Transverse colon (tissue), 4 donors: Measurements from ENCODE around the gene VWF. TPM values are rescaled to one million over a fixed set of nuclear protein-coding genes. Genes with fewer than 3 reads are reported as not detected.
A peak's percentile ranks its signal among the peaks of the same experiment; 100 is the strongest.

ENCODE experiments used
- DNase-seq: peaks from one replicate; pipeline ENCODE4 v3.0.0-alpha.2; 2019
- H3K27ac ChIP-seq, 4 donors: fragments of 200-600 bp; sonication (generic); 2 replicates each; pipeline ENCODE4 v1.5.1; 2016 to 2018; ENCODE audit warnings: inconsistent platforms in 4 of 4
- H3K27me3 ChIP-seq: fragments of 200-600 bp; sonication (generic); 2 replicates; pipeline ENCODE4 v1.5.1; 2017; ENCODE audit warnings: inconsistent platforms
- H3K36me3 ChIP-seq, 4 donors: fragments of 200-600 bp; sonication (generic); 2 replicates each; pipeline ENCODE4 v1.5.1; 2017 to 2019; ENCODE audit warnings: inconsistent platforms in 4 of 4
- H3K4me1 ChIP-seq, 4 donors: fragments of 200-600 bp; sonication (generic); 2 replicates each; pipeline ENCODE4 v1.5.1; 2017 to 2020; ENCODE audit warnings: inconsistent platforms in 4 of 4
- H3K4me3 ChIP-seq, 4 donors: fragments of 200-600 bp; sonication (generic); 1 replicate in 1 of 4; 2 replicates in 3 of 4; pipeline versions ENCODE4 v1.5.1 to v1.6.1; 2017 to 2019; ENCODE audit warnings: inconsistent platforms in 4 of 4
- H3K9me3 ChIP-seq, 2 donors: fragments of 200-600 bp; sonication (generic); 2 replicates each; pipeline ENCODE4 v1.5.1; 2017 to 2019; ENCODE audit warnings: inconsistent platforms in 2 of 2
- CTCF ChIP-seq, 5 experiments: fragments of 200-600 bp in 3 of 5; fragments of 450-650 bp in 2 of 5; sonication (generic) in 3 of 5; IDR thresholded peaks; 1 replicate in 2 of 5; 2 replicates in 3 of 5; pipeline ENCODE4 v1.5.1; 2016 to 2017; ENCODE audit warnings: antibody characterized with exemption in 5 of 5, inconsistent platforms in 3 of 5, mild to moderate bottlenecking in 2 of 5, moderate library complexity in 1 of 5
- EP300 ChIP-seq: sonication (generic); formaldehyde crosslinking; IDR thresholded peaks from one replicate; pipeline ENCODE4 v1.6.1; 2017; ENCODE audit warnings: antibody characterized with exemption, low read depth
- POLR2A ChIP-seq: fragments of 450-650 bp; IDR thresholded peaks from one replicate; pipeline ENCODE4 v1.6.1; 2016; ENCODE audit warnings: antibody characterized with exemption, mild to moderate bottlenecking, moderate library complexity
- POLR2AphosphoS5 ChIP-seq, 3 donors: sonication (generic); formaldehyde crosslinking; IDR thresholded peaks; one replicate each; pipeline ENCODE4 v1.6.1; 2016; ENCODE audit warnings: antibody characterized with exemption in 3 of 3
- WGBS, 2 donors: methylation state at CpG; one replicate each; pipeline ENCODE4 v1.1.5; 2018; ENCODE audit warnings: low coverage in 1 of 2; 5-methylcytosine and 5-hydroxymethylcytosine counted together
- in situ Hi-C, 4 donors: fragments of 200-750 bp; cut with MboI; loops; one replicate each; pipeline versions ENCODE4 v1.15.0 to v1.15.1; 2017; ENCODE audit warnings: low sequenced_read_pairs in 3 of 4, low pct_ligation_motif_present in 1 of 4, low pct_unique_long_range_greater_than_20kb in 1 of 4
- intact Hi-C: fragments of 100-400 bp; cut with DNase I; formaldehyde crosslinking; loops from one replicate; pipeline ENCODE4 v1.15.1; 2023; ENCODE audit warnings: low total_unique reads
- total RNA-seq, 4 donors: library from RNA; depleted of rRNA; stranded (reverse); fragments of >200 nt; gene quantifications; one replicate each; pipeline ENCODE4 v1.1.0, GENCODE V29; 2016

The VWF gene
- total RNA-seq, 4 donors from 2014 or later = 31.3 to 71.2 (median 51.5) TPM

DNA sequence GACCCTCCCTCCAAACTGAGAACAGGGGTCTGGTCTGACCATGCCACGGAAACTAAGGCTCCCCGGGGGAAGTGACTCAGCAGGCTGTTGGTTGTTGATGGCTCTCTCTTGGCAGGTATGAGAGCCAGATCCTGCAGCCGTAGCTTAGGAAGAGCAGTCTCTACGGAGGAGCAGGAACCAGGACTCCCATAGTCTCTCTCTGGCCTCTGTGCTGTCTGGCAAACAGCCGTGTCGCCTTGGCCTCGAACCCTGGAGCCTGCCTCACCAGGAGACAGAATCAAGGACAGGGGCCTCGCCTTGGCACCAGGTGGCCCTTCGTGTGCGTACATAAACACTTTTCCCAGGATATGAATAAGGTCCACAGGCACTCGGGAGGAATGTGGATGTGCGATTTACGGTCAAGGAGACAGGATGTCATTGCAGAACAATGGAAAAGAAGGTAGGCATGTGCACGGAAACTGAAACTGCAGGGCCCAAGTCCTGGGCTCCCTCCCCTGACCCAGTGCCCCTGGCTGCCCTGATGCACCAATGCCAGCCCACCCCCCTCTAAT lies 7.9 kb downstream of the VWF start:
- no peaks in the 10 kb centered on the region for H3K27me3 ChIP-seq
- H3K27ac ChIP-seq = peak overlapping the region in 1 of 4 donors; percentile 39
- TF ChIP-seq POLR2AphosphoS5 (IDR thresholded peaks at IDR 0.05) = peak in 2 of 3 donors; percentile 30 to 39
- TF ChIP-seq EP300 = peak; percentile 59
- no peak for TF ChIP-seq POLR2A
- no peak for TF ChIP-seq CTCF (IDR thresholded peaks at IDR 0.05)
- no peak overlapping the region for H3K4me3 ChIP-seq
- intact Hi-C loops (no loop called here), in situ Hi-C loops (no loop called here)
- no peaks in the 10 kb centered on the region for H3K9me3 ChIP-seq
- 72 to 95% methylated on average over 6 to 14 of the region's 14 CpGs for WGBS, 2 donors
- H3K36me3 ChIP-seq = no peaks in the 10 kb centered on the region
- H3K4me1 ChIP-seq = no peaks in the 10 kb centered on the region
- DNase-seq = no peak

DNA sequence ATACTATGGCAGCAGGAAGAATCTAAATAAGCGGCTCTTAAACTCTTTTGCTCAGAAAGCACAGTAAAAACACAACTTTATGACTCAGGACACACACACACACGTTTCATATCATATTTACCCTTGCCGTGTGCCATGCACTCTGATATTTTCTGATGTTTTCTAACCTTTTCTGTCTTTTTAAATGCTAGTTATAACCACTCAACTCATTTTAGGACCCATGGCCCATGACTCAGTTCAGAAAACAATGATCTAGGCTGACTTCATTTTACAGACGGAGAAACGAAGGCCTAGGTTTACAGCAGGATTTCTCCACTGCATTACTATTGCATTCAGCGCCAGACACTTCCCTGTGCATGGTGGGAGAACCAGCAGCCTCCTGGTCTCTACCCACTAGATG lies 9.1 kb downstream of the VWF start:
- H3K4me3 ChIP-seq = no peak overlapping the region
- H3K36me3 ChIP-seq = no peaks in the 10 kb centered on the region
- no peak for TF ChIP-seq POLR2A
- 79 to 81% methylated on average over 5 to 6 of the region's 6 CpGs for WGBS, 2 donors
- H3K27me3 ChIP-seq = no peaks in the 10 kb centered on the region
- DNase-seq = no peak
- in situ Hi-C loops = no loop called here
- H3K27ac ChIP-seq = peak overlapping the region in 2 of 4 donors; percentile 12 to 39
- no peaks in the 10 kb centered on the region for H3K9me3 ChIP-seq
- intact Hi-C loops = no loop called here
- no peaks in the 10 kb centered on the region for H3K4me1 ChIP-seq

GRCh38 chr12:6114476-6114870 lies 10.0 kb downstream of the VWF start:
- DNase-seq = no peak
- Histone ChIP-seq H3K36me3 (no peaks in the 10 kb centered on the region), H3K27me3 (no peaks in the 10 kb centered on the region), H3K27ac (peak overlapping the region in 1 of 4 donors; percentile 17), H3K4me1 (no peaks in the 10 kb centered on the region), H3K4me3 (no peak overlapping the region), H3K9me3 (no peaks in the 10 kb centered on the region)
- intact Hi-C loops = no loop called here
- 89% methylated on average over 6 of the region's 6 CpGs; no CpG with 5 or more reads in 1 of the 2 donors for WGBS, 2 donors
- in situ Hi-C loops = no loop called here
- TF ChIP-seq EP300 = no peak
- no peak for TF ChIP-seq POLR2A
- no peak for TF ChIP-seq CTCF (IDR thresholded peaks at IDR 0.05)
- TF ChIP-seq POLR2AphosphoS5 (IDR thresholded peaks at IDR 0.05) = no peak

GRCh38 chr12:6113691-6114475 lies 10.6 kb downstream of the VWF start:
- in situ Hi-C loops = no loop called here
- intact Hi-C loops = no loop called here
- Histone ChIP-seq H3K27ac (no peak overlapping the region), H3K9me3 (no peaks in the 10 kb centered on the region), H3K4me3 (no peak overlapping the region), H3K27me3 (no peaks in the 10 kb centered on the region), H3K36me3 (no peaks in the 10 kb centered on the region), H3K4me1 (no peaks in the 10 kb centered on the region)
- WGBS, 2 donors = 87 to 89% methylated on average over 5 to 11 of the region's 11 CpGs
- DNase-seq = no peak
- no peak for TF ChIP-seq CTCF (IDR thresholded peaks at IDR 0.05)
- no peak for TF ChIP-seq POLR2A
- no peak for TF ChIP-seq EP300
- no peak for TF ChIP-seq POLR2AphosphoS5 (IDR thresholded peaks at IDR 0.05)
